KOPT-K1 (cell line): ENCODE measurements around the gene DENND2D.
"Not testable (repeated sequence)": the region's sequence is repeated elsewhere in the genome, so short reads cannot be mapped to it uniquely, and the experiment has no call there.

Source experiments
- H3K27ac ChIP-seq: fragments of 200-600 bp; sonication (generic); 2 replicates; pipeline ENCODE4 v1.5.1; 2016; ENCODE audit warnings: antibody characterized with exemption, mild to moderate bottlenecking, low read depth, low read length; ENCODE audit not compliant: poor library complexity, severe bottlenecking
- H3K36me3 ChIP-seq: fragments of 200-600 bp; sonication (generic); 2 replicates; pipeline ENCODE4 v1.5.1; 2017; ENCODE audit warnings: antibody characterized with exemption, mild to moderate bottlenecking, low read length, moderate library complexity; ENCODE audit not compliant: insufficient read depth
- H3K9me3 ChIP-seq: fragments of 200-600 bp; sonication (generic); 2 replicates; pipeline ENCODE4 v1.5.1; 2017; ENCODE audit warnings: antibody characterized with exemption, low read length, mild to moderate bottlenecking; ENCODE audit not compliant: insufficient read depth, poor library complexity, severe bottlenecking

The DENND2D gene

GRCh38 chr1:111225717-111226400, 25.4 kb upstream of the DENND2D start:
- Histone ChIP-seq H3K27ac (peak overlapping the region; percentile 99), H3K36me3 (no peaks in the 10 kb centered on the region; the same call in 1 of the 2 replicates), H3K9me3 (no peaks in the 10 kb centered on the region)

DNA sequence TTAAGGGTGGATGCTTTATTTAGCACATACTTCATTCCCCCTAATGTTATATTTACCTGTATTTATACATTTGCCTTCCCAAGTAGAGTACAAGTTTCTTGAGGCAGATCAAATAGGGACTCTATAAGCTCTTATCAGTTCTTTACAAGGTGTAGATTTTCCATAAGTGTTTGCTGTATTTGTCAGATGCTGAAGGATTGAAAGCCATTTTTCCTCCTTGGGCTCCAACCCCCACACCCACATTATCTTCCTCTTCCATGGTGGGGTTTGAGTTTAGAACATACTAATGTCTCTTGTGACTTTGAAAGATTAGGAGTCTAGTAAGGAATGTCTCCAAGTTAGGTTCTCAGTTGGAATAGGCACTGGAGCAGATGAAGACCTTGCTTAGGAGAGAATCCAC, 24.6 kb upstream of the DENND2D start:
- Histone ChIP-seq H3K9me3 (no peaks in the 10 kb centered on the region), H3K36me3 (no peaks in the 10 kb centered on the region), H3K27ac (peak overlapping the region; percentile 99)

DNA sequence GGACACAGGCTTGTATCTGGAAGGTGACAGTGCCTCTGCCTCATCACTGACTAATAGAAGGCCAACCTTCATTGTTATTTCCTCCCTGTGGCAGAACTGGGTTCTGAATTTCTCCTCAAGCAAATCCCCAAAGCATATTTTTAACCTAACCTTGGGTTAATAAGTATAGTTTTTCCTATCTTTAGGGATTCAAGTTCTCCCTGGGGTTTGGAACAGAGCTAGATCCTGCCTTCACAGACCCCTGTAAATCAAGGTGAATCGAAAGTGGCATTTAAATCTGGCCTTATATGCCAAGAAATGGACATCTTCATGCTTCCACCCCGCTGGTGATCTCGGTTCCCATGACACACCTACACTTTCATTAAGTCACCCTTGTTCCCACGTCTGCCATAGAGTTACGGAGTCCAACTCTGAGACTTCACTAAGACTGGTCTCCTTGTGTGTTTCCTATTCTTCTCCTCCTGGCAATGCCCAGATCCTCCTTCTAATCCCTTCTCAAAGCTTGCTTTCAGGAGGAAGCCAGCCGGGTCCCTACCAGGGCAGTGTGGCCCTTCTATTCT, 22.8 kb upstream of the DENND2D start:
- Histone ChIP-seq H3K36me3 (no peaks in the 10 kb centered on the region), H3K27ac (peak overlapping the region; percentile 99), H3K9me3 (no peaks in the 10 kb centered on the region)

GRCh38 chr1:111222308-111223125, 22.1 kb upstream of the DENND2D start:
- H3K27ac ChIP-seq: peak overlapping the region; percentile 99
- H3K9me3 ChIP-seq: no peaks in the 10 kb centered on the region
- H3K36me3 ChIP-seq: no peaks in the 10 kb centered on the region

DNA sequence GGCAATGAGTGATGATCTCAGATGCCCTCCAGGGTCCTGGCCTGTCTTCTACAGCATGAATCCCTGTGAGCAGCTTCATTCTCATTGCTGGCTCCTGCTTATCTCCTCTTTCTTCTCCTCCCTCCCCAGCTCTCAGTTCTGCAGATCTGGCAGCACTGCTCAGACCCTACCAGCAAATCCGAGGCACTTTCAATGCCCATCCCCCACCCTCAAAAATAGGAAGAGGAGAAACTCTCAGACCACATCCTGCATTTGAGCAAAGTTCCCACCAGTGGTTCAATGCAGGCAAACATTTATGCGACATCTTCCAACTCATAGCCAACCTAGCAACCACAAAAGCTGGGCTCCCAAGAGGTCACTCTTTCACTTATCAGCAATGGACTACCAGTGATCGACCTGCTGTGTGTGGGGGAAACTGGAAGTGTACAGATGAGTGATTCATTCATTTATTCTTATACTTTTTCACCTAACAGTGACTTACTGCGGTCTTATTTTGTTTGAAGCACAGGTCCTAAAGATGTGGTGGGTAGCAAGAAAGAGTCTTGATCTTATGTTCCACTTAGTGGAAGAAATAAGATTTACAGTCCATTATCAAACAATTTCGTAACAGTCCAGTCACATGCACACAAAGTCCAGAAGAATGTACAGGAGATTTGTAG, 21.3 kb upstream of the DENND2D start:
- H3K27ac ChIP-seq: peak overlapping the region; percentile 99
- H3K9me3 ChIP-seq: no peaks in the 10 kb centered on the region
- H3K36me3 ChIP-seq: no peaks in the 10 kb centered on the region

DNA sequence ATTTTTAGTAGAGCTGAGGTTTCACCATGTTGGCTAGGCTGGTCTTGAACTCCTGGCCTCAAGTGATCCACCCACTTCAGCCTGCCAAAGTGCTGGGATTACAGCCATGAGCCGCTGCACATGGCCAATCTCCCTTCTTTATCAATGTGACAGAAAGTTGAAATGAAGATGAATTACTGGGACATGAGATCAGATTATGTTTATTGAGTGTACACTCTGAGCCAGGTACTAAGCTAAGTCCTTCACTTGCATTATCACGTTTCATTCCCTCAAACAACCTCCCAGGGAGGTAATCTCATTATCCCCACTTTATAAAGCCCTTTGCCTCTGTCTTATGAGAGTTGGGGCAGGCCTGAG, 20.8 kb upstream of the DENND2D start:
- peak overlapping the region; percentile 99 for H3K27ac ChIP-seq
- no peaks in the 10 kb centered on the region for H3K36me3 ChIP-seq
- H3K9me3 ChIP-seq: no peaks in the 10 kb centered on the region

- peak overlapping the region; percentile 99 for H3K27ac ChIP-seq
- no peaks in the 10 kb centered on the region for H3K9me3 ChIP-seq
- H3K36me3 ChIP-seq: no peaks in the 10 kb centered on the region
These were observed 19.9 kb upstream of the DENND2D start for GRCh38 chr1:111220302-111220890.

DNA sequence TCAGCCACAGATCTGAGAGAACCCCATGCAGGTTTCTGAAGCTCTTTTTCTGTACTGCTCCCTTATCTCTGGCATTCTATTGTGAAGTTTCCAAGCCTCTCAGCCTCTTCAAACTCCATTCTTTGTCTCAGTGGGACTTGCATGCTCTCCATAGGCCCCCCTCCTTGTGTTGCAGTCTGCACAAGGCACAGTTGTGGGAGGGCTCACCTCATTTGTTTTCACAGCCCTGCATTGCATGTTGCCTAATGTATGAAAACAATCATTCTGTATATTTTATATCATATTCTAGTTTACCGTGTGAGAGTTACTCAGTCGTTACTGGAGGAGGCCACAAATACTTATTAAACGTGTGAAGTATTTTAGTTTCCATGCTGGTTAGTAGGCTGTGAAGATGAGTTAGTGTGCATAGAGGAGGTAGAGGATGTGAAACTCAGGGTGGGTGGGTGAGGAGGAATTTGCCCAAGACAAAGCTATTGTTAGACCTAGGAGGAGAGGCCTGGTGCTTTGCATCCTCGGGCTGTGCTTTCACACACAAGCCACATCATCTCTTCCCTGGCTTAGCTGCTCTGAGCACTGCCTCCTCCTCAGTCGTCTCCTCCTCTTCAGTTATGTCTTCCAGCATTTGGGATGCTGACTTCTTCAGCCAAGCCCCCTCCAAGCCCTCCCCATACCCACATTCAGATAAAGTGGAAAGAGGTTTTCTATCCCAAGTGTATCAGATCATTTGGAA, 19.3 kb upstream of the DENND2D start:
- H3K36me3 ChIP-seq: no peaks in the 10 kb centered on the region
- no peaks in the 10 kb centered on the region for H3K9me3 ChIP-seq
- peak overlapping the region; percentile 99 for H3K27ac ChIP-seq

- H3K9me3 ChIP-seq: no peaks in the 10 kb centered on the region
- peak overlapping the region; percentile 99 for H3K27ac ChIP-seq
- no peaks in the 10 kb centered on the region for H3K36me3 ChIP-seq
These were observed 18.5 kb upstream of the DENND2D start for GRCh38 chr1:111218701-111219556.

GRCh38 chr1:111217183-111217910, 16.9 kb upstream of the DENND2D start:
- H3K36me3 ChIP-seq: no peaks in the 10 kb centered on the region
- no peaks in the 10 kb centered on the region for H3K9me3 ChIP-seq
- H3K27ac ChIP-seq: peak overlapping the region; percentile 99

GRCh38 chr1:111216751-111217150, 16.3 kb upstream of the DENND2D start:
- Histone ChIP-seq H3K36me3 (no peaks in the 10 kb centered on the region), H3K9me3 (no peaks in the 10 kb centered on the region), H3K27ac (peak overlapping the region; percentile 99)

GRCh38 chr1:111215285-111215684, 14.8 kb upstream of the DENND2D start:
- H3K36me3 ChIP-seq, H3K9me3 ChIP-seq: not testable (repeated sequence)
- peak overlapping the region; percentile 99 for H3K27ac ChIP-seq

DNA sequence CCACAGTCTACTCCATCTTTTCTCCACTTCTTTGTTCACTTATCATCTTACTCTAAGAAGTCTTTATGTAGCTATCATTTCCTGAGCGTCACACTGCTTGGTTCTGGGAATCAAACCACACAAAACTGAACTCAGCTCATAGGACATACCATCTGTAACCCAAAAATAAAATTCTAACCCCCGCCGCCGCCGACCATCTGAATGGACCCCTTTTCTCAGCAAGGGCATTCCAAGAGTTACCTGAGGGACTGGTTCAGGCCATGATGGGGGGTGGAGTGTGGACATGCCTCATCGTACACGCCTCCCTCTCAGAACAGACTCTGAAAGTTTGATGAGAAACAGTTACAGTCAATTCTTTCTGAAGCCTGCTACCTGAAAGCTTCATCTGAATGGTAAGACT, 14.4 kb upstream of the DENND2D start:
- Histone ChIP-seq H3K9me3 (no peaks in the 10 kb centered on the region), H3K27ac (peak overlapping the region; percentile 99)

More for the DNA sequence above, 14.4 kb upstream of the DENND2D start:
- no peaks in the 10 kb centered on the region for H3K36me3 ChIP-seq
